Effector memory CD4-positive, alpha-beta T cell (primary cell): ENCODE data around the gene IL6.

Experiments
- DNase-seq, 3 donors: peaks; one replicate each; pipeline ENCODE4 v3.0.0-alpha.2; 2020
- H3K27ac ChIP-seq: 2 replicates; pipeline ENCODE4 v1.7.0; 2013; ENCODE audit warnings: mild to moderate bottlenecking, low read length, moderate library complexity; ENCODE audit not compliant: insufficient read depth, poor library complexity, severe bottlenecking
- H3K27me3 ChIP-seq: replicated peaks from 2 replicates; pipeline ENCODE4 v1.7.0; 2013; ENCODE audit warnings: mild to moderate bottlenecking, low read length; ENCODE audit not compliant: insufficient read depth, control insufficient read depth, poor library complexity, severe bottlenecking
- H3K36me3 ChIP-seq: 2 replicates; pipeline ENCODE4 v1.7.0; 2013; ENCODE audit warnings: mild to moderate bottlenecking, low read length, moderate library complexity; ENCODE audit not compliant: control insufficient read depth, insufficient read depth
- H3K4me1 ChIP-seq: 2 replicates; pipeline ENCODE4 v1.7.0; 2013; ENCODE audit warnings: low read length, mild to moderate bottlenecking; ENCODE audit not compliant: control insufficient read depth, insufficient read depth, poor library complexity, severe bottlenecking
- H3K4me3 ChIP-seq: 2 replicates; pipeline ENCODE4 v1.7.0; 2013; ENCODE audit warnings: low read length, low read depth, mild to moderate bottlenecking; ENCODE audit not compliant: insufficient read depth, poor library complexity, severe bottlenecking
- H3K9me3 ChIP-seq: 2 replicates; pipeline ENCODE4 v1.7.0; 2013; ENCODE audit warnings: mild to moderate bottlenecking, low read length, moderate library complexity; ENCODE audit not compliant: control insufficient read depth

The IL6 gene

DNA sequence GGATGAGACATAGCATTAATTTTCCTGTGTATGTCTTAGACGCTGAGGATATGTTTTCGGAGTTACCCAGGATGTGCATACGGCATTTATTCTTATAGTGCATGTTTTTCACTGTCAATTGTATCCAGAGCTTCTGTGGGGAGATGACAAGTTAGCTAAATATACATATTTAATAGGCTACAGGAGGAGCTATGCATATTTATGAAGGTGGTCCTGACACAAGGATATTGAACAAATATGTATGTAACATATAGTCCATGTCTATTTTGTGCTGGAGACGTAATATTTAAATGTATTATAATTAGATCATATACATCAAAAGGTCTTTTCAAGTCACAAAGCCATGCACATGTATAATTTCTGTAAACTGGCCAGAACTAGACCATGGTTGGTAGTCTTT lies 16.0 kb downstream of the IL6 start:
- no peak overlapping the region for H3K4me3 ChIP-seq
- H3K4me1 ChIP-seq, result no peaks in the 10 kb centered on the region
- no peaks in the 10 kb centered on the region for H3K27me3 ChIP-seq
- H3K9me3 ChIP-seq, result no peaks in the 10 kb centered on the region
- H3K36me3 ChIP-seq, result no peaks in the 10 kb centered on the region
- H3K27ac ChIP-seq, result no peak overlapping the region
- no peak for DNase-seq

DNA sequence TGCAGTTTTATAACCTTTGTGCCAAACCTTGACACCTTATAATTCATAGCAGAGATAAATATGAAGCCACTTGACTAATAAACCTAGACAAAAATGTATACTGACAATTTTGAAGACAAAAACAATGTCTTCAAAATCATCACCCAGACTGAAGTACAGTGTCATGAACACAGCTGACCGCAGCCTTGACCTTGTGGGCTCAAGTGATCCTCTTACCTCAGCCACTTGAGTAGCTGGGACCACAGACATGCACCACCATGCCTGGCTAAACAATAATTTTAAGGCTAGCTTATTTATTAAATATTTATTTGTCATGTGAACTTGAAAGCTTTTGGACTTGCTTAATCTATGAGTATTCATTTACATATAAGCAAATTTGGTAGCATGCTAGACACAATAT lies 24.3 kb downstream of the IL6 start:
- Histone ChIP-seq H3K4me1 (no peaks in the 10 kb centered on the region), H3K9me3 (no peaks in the 10 kb centered on the region), H3K4me3 (no peak overlapping the region), H3K27ac (no peak overlapping the region), H3K36me3 (no peaks in the 10 kb centered on the region), H3K27me3 (no peaks in the 10 kb centered on the region)
- no peak for DNase-seq

DNA sequence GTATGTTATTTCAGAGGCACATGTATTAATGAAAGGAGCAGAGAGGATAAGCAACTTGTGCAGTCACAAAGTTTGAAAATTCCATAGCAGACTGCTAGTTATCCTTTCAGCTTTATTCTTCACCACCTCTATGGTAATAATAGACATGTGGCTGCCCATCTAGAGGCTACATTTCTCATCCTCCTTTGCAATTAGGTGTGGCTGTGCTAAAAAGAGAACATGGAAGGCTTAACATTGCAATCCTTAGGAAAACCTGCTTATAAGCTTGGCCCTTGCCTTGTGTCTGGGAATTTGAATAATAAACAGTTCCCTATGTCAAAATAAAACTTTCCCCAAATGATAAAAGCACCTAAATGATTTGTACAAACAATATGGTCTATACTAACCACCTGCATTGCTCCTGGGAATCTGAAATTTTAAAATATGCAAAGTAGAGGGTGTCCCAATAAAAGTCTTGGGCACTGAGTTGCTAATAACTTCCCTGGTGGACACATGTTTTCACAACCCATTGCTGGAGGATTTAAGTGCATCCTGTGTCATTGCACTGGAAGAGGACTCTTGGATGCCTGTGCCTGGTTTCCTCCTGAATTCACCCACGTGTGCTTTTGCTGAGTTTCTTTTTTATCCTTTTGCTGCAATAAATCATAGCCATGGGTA lies 30.5 kb downstream of the IL6 start:
- Histone ChIP-seq H3K36me3 (no peaks in the 10 kb centered on the region), H3K27me3 (no peaks in the 10 kb centered on the region), H3K4me1 (no peaks in the 10 kb centered on the region), H3K27ac (no peak overlapping the region), H3K4me3 (no peak overlapping the region), H3K9me3 (no peaks in the 10 kb centered on the region)
- no peak for DNase-seq

DNA sequence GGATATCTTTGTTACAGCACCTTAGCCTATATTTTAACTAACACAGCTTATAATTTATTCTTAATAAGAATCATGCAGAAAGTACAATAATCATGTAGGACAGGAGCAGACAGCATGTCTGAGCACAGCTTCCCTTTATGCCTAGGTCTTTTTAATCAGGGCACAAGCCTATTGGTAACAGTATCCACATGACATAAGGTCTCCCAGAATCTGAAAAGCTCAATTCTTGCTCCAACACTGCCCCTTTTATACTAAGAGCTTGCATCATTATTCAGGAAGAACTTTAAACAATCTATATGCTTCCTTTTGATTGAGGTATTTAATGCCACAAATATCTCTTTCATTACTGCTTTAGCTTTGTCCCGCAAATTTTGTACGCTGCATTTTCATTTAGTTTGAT lies 31.6 kb downstream of the IL6 start:
- Histone ChIP-seq H3K4me3 (no peak overlapping the region), H3K4me1 (no peaks in the 10 kb centered on the region), H3K27ac (no peak overlapping the region), H3K27me3 (no peaks in the 10 kb centered on the region), H3K36me3 (no peaks in the 10 kb centered on the region), H3K9me3 (no peaks in the 10 kb centered on the region)
- DNase-seq, result no peak

DNA sequence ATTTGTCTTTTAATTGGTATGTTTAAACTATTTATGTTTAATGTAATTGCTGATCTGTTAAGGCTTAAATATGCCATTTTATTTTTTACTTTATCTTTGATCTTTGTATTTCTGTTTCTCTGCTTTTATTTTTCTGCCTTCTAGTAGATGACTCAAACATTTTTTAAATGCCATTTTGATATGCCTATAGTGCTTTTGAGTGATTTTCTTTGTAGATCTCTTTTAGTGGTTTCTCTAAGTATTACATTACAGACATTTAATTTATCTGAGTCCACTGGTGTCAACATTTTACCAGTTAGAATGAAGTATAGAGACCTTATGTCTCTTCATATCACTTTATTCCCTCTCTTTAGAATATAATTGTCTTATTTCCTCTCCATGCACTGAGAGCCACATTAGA lies 32.7 kb downstream of the IL6 start:
- H3K4me1 ChIP-seq, result no peaks in the 10 kb centered on the region
- no peak for DNase-seq
- no peaks in the 10 kb centered on the region for H3K9me3 ChIP-seq
- H3K4me3 ChIP-seq, result no peak overlapping the region
- no peaks in the 10 kb centered on the region for H3K27me3 ChIP-seq
- no peaks in the 10 kb centered on the region for H3K36me3 ChIP-seq
- H3K27ac ChIP-seq, result no peak overlapping the region

DNA sequence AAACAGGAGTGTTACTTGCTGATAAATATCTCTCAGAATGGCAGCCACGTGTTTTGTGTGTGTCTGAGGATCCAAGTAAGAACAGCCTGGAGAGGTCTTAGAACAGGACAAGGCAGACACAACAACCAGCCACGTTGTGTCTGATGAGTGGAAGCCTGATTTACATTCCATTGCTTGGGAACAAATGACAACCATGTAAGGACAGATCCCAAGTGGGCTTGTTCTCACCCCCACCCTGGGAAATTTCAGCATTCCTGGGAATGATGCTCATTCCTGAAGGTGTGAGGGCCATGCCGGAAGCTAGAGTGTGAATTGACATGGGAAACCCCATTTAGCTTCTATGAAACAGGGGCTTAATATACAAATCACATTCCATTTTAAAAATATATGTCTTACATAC lies 35.9 kb downstream of the IL6 start:
- H3K4me1 ChIP-seq, result no peaks in the 10 kb centered on the region
- H3K9me3 ChIP-seq, result no peaks in the 10 kb centered on the region
- H3K36me3 ChIP-seq, result no peaks in the 10 kb centered on the region
- no peak for DNase-seq
- no peak overlapping the region for H3K27ac ChIP-seq
- no peaks in the 10 kb centered on the region for H3K27me3 ChIP-seq
- H3K4me3 ChIP-seq, result no peak overlapping the region

DNA sequence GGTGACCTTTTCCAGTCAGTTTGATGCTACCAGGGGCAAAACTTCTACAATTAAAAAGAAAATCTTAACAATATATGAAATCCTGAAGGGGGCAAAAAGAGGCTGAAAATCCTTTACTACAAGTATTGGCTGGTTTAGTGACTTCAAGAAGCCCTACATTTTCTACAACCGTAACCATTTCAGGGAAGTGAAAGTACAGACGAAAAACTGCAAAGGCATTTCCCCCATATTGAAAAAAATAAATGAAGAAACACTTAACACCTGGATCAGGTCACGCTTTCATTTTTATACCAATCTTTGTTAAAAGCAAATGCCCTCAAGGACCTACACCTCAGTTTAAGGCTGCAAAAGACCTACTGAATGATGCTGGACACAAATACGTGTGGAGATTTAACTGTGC lies 38.6 kb downstream of the IL6 start:
- Histone ChIP-seq H3K4me1 (no peaks in the 10 kb centered on the region), H3K9me3 (no peaks in the 10 kb centered on the region), H3K4me3 (no peak overlapping the region), H3K27ac (no peak overlapping the region), H3K36me3 (no peaks in the 10 kb centered on the region), H3K27me3 (no peaks in the 10 kb centered on the region)
- no peak for DNase-seq

DNA sequence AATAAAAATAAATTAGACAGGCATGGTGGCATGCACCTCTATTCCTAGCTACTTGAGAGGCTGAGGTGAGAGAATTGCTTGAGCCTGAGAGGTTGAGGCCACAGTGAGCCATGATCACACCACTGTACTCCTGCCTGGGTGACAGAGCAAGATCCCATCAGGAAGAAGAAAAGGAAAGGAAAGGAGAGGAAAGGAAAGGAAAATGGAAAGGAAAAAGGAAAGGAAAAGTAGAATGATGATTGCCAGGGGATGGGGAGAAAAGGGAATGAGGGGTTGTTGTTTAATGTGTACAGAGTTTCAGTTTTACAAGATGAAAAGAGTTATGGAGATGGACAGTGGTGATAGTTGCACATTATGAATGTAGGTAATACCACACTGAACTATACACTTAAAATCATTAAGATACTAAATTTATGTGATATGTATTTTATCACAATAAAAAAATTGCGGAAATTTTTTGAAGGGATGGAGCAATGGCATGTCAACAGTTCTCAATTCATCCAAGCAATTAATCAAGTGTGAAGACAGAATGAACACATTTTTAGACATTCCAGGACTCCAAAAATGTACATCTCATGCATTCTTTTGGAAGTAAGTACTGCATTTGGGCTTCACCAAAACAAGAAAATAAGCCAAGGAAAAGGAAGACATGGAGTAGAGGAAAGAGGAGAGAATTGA lies 44.3 kb downstream of the IL6 start:
- Histone ChIP-seq H3K4me3 (no peak overlapping the region), H3K36me3 (no peaks in the 10 kb centered on the region), H3K27me3 (no peaks in the 10 kb centered on the region), H3K4me1 (no peaks in the 10 kb centered on the region), H3K27ac (no peak overlapping the region), H3K9me3 (no peaks in the 10 kb centered on the region)
- DNase-seq, result no peak

DNA sequence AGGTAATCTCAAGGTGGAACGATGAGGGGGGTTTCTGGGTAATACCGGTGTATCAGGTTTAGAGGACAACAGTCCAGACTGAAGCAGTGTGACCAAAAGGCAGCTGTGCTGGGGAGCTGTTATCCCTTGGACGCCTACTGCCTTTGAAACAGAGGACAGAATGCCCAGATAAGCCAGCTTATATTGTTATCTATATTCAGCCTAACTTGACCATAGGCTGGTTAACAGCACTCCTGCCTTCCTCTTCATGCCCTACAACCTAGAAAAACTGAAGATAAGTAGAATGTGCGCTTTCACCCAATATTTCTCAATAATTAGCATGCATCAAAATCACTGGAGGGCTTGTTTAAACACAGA lies 44.9 kb downstream of the IL6 start:
- Histone ChIP-seq H3K4me1 (no peaks in the 10 kb centered on the region), H3K27ac (no peak overlapping the region), H3K36me3 (no peaks in the 10 kb centered on the region), H3K27me3 (no peaks in the 10 kb centered on the region), H3K9me3 (no peaks in the 10 kb centered on the region), H3K4me3 (no peak overlapping the region)
- DNase-seq, result no peak

DNA sequence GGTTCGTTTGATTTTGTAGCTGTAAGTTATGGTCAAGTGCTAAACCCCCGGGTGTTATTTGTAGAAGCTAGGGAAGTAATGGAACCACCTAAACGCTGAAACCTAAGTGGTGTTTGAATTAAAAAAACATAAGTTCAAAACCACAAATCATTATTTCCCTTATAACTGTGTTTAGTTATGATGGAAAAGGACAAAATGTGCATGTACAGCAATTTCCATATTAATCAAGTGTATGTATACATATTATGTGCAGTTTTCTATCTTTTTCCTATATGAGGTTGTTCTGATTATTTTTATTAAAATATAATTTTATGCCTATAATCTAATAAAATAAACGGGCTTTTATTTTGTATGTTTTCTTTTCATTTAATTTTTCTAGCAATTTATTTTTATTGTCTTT lies 45.9 kb downstream of the IL6 start:
- H3K27me3 ChIP-seq, result no peaks in the 10 kb centered on the region
- no peaks in the 10 kb centered on the region for H3K36me3 ChIP-seq
- H3K4me3 ChIP-seq, result no peak overlapping the region
- DNase-seq, result no peak
- H3K9me3 ChIP-seq, result no peaks in the 10 kb centered on the region
- no peaks in the 10 kb centered on the region for H3K4me1 ChIP-seq
- no peak overlapping the region for H3K27ac ChIP-seq
